ENCODE results near the gene POC5. TPM values are rescaled to one million over a fixed set of nuclear protein-coding genes. Genes with fewer than 3 reads are reported as not detected.

Gene POC5
- total RNA-seq, 2 donors from 2014 or later: 9.9 to 11.1 TPM

GRCh38 chr5:75663579-75664284, 53.5 kb downstream of the POC5 start:
- Mint-ChIP-seq H3K4me1 (peaks cover 6% of the 10 kb centered on the region), H3K36me3 (ENCODE audit: low read depth) (no peaks in the 10 kb centered on the region), H3K27ac (no peak overlapping the region), H3K4me3 (no peak overlapping the region), H3K27me3 (no peaks in the 10 kb centered on the region)
- no peaks in the 10 kb centered on the region for H3K9me3 ChIP-seq (ENCODE audit: control insufficient read depth, low read length, poor library complexity, severe bottlenecking)
- ATAC-seq: no peak
- DNase-seq: no peak

- Mint-ChIP-seq H3K4me1 (peaks cover 2% of the 10 kb centered on the region), H3K4me3 (no peak overlapping the region), H3K27ac (no peak overlapping the region), H3K27me3 (no peaks in the 10 kb centered on the region), H3K36me3 (ENCODE audit: low read depth) (no peaks in the 10 kb centered on the region)
- H3K9me3 ChIP-seq (ENCODE audit: control insufficient read depth, low read length, poor library complexity, severe bottlenecking): no peaks in the 10 kb centered on the region
- ATAC-seq (no peak), DNase-seq (no peak)
Observed at GRCh38 chr5:75662061-75662460, 55.2 kb downstream of the POC5 start.

- peaks cover 2% of the 10 kb centered on the region for H3K4me1 Mint-ChIP-seq
- H3K9me3 ChIP-seq (ENCODE audit: control insufficient read depth, low read length, poor library complexity, severe bottlenecking): no peaks in the 10 kb centered on the region
- no peak for ATAC-seq
- peaks cover 6% of the 10 kb centered on the region for H3K27me3 Mint-ChIP-seq
- no peaks in the 10 kb centered on the region for H3K36me3 Mint-ChIP-seq (ENCODE audit: low read depth)
- H3K27ac Mint-ChIP-seq: no peak overlapping the region
- H3K4me3 Mint-ChIP-seq: no peak overlapping the region
- no peak for DNase-seq
Observed at GRCh38 chr5:75660678-75661465, 56.4 kb downstream of the POC5 start.

GRCh38 chr5:75659791-75660450, 57.3 kb downstream of the POC5 start:
- peaks cover 2% of the 10 kb centered on the region for H3K4me1 Mint-ChIP-seq
- no peaks in the 10 kb centered on the region for H3K36me3 Mint-ChIP-seq (ENCODE audit: low read depth)
- ATAC-seq: no peak

GRCh38 chr5:75656311-75657003, 60.8 kb downstream of the POC5 start:
- no peak overlapping the region for H3K27ac Mint-ChIP-seq
- DNase-seq: no peak
- H3K36me3 Mint-ChIP-seq (ENCODE audit: low read depth): no peaks in the 10 kb centered on the region
- H3K4me1 Mint-ChIP-seq: peaks cover 2% of the 10 kb centered on the region
- peaks cover 21% of the 10 kb centered on the region for H3K27me3 Mint-ChIP-seq
- no peak overlapping the region for H3K4me3 Mint-ChIP-seq
- ATAC-seq: no peak
- H3K9me3 ChIP-seq (ENCODE audit: control insufficient read depth, low read length, poor library complexity, severe bottlenecking): no peaks in the 10 kb centered on the region

More at GRCh38 chr5:75659791-75660450, 57.3 kb downstream of the POC5 start:
- Mint-ChIP-seq H3K27me3 (peaks cover 14% of the 10 kb centered on the region), H3K4me3 (no peak overlapping the region), H3K27ac (no peak overlapping the region)
- H3K9me3 ChIP-seq (ENCODE audit: control insufficient read depth, low read length, poor library complexity, severe bottlenecking): no peaks in the 10 kb centered on the region
- DNase-seq: no peak

GRCh38 chr5:75654693-75655295, 62.4 kb downstream of the POC5 start:
- Mint-ChIP-seq H3K4me1 (peaks cover 2% of the 10 kb centered on the region), H3K27me3 (peaks cover 21% of the 10 kb centered on the region), H3K4me3 (no peak overlapping the region), H3K36me3 (ENCODE audit: low read depth) (no peaks in the 10 kb centered on the region), H3K27ac (no peak overlapping the region)
- ATAC-seq: no peak
- DNase-seq: no peak
- no peaks in the 10 kb centered on the region for H3K9me3 ChIP-seq (ENCODE audit: control insufficient read depth, low read length, poor library complexity, severe bottlenecking)

GRCh38 chr5:75653521-75653920, 63.7 kb downstream of the POC5 start:
- H3K9me3 ChIP-seq (ENCODE audit: control insufficient read depth, low read length, poor library complexity, severe bottlenecking): no peaks in the 10 kb centered on the region
- peaks cover 21% of the 10 kb centered on the region for H3K27me3 Mint-ChIP-seq
- H3K4me3 Mint-ChIP-seq: no peak overlapping the region
- ATAC-seq (no peak), DNase-seq (no peak)
- H3K4me1 Mint-ChIP-seq: no peaks in the 10 kb centered on the region
- H3K27ac Mint-ChIP-seq: no peak overlapping the region
- no peaks in the 10 kb centered on the region for H3K36me3 Mint-ChIP-seq (ENCODE audit: low read depth)

- H3K4me3 Mint-ChIP-seq: no peak overlapping the region
Observed at GRCh38 chr5:75651575-75652238, 65.5 kb downstream of the POC5 start.

GRCh38 chr5:75648712-75649111, 68.5 kb downstream of the POC5 start:
- no peak overlapping the region for H3K4me3 Mint-ChIP-seq
- ATAC-seq (no peak), DNase-seq (no peak)
- H3K27me3 Mint-ChIP-seq: no peaks in the 10 kb centered on the region
- H3K36me3 Mint-ChIP-seq (ENCODE audit: low read depth): no peaks in the 10 kb centered on the region
- H3K27ac Mint-ChIP-seq: no peak overlapping the region
- H3K9me3 ChIP-seq (ENCODE audit: control insufficient read depth, low read length, poor library complexity, severe bottlenecking): no peaks in the 10 kb centered on the region
- H3K4me1 Mint-ChIP-seq: no peaks in the 10 kb centered on the region

More at GRCh38 chr5:75651575-75652238, 65.5 kb downstream of the POC5 start:
- no peaks in the 10 kb centered on the region for H3K4me1 Mint-ChIP-seq
- no peak overlapping the region for H3K27ac Mint-ChIP-seq
- H3K9me3 ChIP-seq (ENCODE audit: control insufficient read depth, low read length, poor library complexity, severe bottlenecking): no peaks in the 10 kb centered on the region
- H3K27me3 Mint-ChIP-seq: peaks cover 21% of the 10 kb centered on the region
- DNase-seq: no peak
- no peak for ATAC-seq
- no peaks in the 10 kb centered on the region for H3K36me3 Mint-ChIP-seq (ENCODE audit: low read depth)

GRCh38 chr5:75640826-75641225, 76.4 kb downstream of the POC5 start:
- no peak for ATAC-seq
- Mint-ChIP-seq H3K36me3 (ENCODE audit: low read depth) (peaks cover 2% of the 10 kb centered on the region), H3K4me1 (no peaks in the 10 kb centered on the region), H3K27ac (no peak overlapping the region), H3K4me3 (no peak overlapping the region), H3K27me3 (no peaks in the 10 kb centered on the region)
- H3K9me3 ChIP-seq (ENCODE audit: control insufficient read depth, low read length, poor library complexity, severe bottlenecking): no peaks in the 10 kb centered on the region
- no peak for DNase-seq

- Mint-ChIP-seq H3K27me3 (no peaks in the 10 kb centered on the region), H3K4me1 (no peaks in the 10 kb centered on the region), H3K36me3 (ENCODE audit: low read depth) (peaks cover 2% of the 10 kb centered on the region), H3K27ac (no peak overlapping the region), H3K4me3 (no peak overlapping the region)
- H3K9me3 ChIP-seq (ENCODE audit: control insufficient read depth, low read length, poor library complexity, severe bottlenecking): no peaks in the 10 kb centered on the region
- no peak for ATAC-seq
- no peak for DNase-seq
Observed at GRCh38 chr5:75640395-75640794, 76.8 kb downstream of the POC5 start.

- H3K9me3 ChIP-seq (ENCODE audit: control insufficient read depth, low read length, poor library complexity, severe bottlenecking): no peaks in the 10 kb centered on the region
- DNase-seq: no peak
- H3K36me3 Mint-ChIP-seq (ENCODE audit: low read depth): peaks cover 2% of the 10 kb centered on the region
- no peaks in the 10 kb centered on the region for H3K27me3 Mint-ChIP-seq
- ATAC-seq: no peak
- no peak overlapping the region for H3K27ac Mint-ChIP-seq
- no peak overlapping the region for H3K4me3 Mint-ChIP-seq
- no peaks in the 10 kb centered on the region for H3K4me1 Mint-ChIP-seq
Observed at GRCh38 chr5:75639535-75640311, 77.5 kb downstream of the POC5 start.
